ENCODE results near the gene GRB10. TPM values are rescaled to one million over a fixed set of nuclear protein-coding genes. Genes with fewer than 3 reads are reported as not detected.

The GRB10 gene
- total and polyA plus RNA-seq, 2 experiments from 2014 or later, result 35.0 to 154 TPM

DNA sequence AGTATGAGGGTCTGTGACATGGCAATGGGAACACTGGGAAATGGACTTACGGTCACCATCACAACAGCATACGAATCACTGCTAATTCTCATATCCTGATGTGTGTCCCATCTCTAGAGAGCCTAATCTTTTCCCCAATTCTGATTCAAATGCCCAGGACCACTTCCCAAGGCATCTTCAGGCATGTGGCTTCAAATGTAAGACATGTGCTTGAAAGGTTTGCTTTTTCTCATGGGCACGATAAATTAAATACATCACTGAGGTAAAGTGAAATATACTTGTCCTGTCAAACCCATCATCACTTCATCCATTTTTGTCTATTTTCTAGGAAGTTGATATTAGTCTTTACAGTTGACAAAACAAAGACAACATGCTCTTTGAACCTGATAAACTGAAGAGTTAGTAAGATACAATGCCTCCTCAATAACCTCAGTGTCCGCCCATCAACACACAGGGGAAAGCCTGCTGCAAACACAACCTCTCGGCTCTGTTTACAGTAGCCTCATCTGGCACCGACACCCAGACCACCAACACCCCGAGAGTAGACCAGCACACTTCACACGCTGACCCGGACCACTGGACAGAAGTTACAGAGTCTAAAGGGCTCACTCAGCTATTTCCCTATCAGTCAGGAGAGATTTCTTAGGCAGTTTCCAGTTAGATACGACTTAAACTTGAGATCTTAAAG, 24.8 kb downstream of the GRB10 start:
- Histone ChIP-seq H3K36me3 (ENCODE audit: insufficient read depth) (no peaks in the 10 kb centered on the region), H3K27me3 (ENCODE audit: insufficient read depth) (no peaks in the 10 kb centered on the region), H3K27ac (ENCODE audit: low read depth) (no peak overlapping the region), H3K4me2 (no peak overlapping the region), H3K9me2 (ENCODE audit: insufficient read depth) (peaks cover 7% of the 10 kb centered on the region; the same call in 1 of the 2 replicates), H3K4me1 (ENCODE audit: insufficient read depth) (peaks cover 30% of the 10 kb centered on the region), H2AFZ (no peak overlapping the region), H4K20me1 (replicated peaks; ENCODE audit: insufficient read depth) (peaks cover 67% of the 10 kb centered on the region), H3K4me3 (no peak overlapping the region), H3F3A (replicated peaks; ENCODE audit: low read depth) (no peaks in the 10 kb centered on the region), H3K79me2 (replicated peaks; ENCODE audit: insufficient read depth) (peaks cover 100% of the 10 kb centered on the region)
- Mint-ChIP-seq H3K4me3 (no peak overlapping the region), H3K27ac (no peak overlapping the region), H3K9me3 (no peaks in the 10 kb centered on the region), H3K27me3 (ENCODE audit: insufficient read depth, low read depth, poor library complexity) (peaks cover 3% of the 10 kb centered on the region), H3K4me1 (peaks cover 38% of the 10 kb centered on the region), H3K36me3 (ENCODE audit: low read depth) (peaks cover 45% of the 10 kb centered on the region)
- DNase-seq (ENCODE audit: low spot score) (no peak), ATAC-seq (no peak)
- TF ChIP-seq, protein P1, sequence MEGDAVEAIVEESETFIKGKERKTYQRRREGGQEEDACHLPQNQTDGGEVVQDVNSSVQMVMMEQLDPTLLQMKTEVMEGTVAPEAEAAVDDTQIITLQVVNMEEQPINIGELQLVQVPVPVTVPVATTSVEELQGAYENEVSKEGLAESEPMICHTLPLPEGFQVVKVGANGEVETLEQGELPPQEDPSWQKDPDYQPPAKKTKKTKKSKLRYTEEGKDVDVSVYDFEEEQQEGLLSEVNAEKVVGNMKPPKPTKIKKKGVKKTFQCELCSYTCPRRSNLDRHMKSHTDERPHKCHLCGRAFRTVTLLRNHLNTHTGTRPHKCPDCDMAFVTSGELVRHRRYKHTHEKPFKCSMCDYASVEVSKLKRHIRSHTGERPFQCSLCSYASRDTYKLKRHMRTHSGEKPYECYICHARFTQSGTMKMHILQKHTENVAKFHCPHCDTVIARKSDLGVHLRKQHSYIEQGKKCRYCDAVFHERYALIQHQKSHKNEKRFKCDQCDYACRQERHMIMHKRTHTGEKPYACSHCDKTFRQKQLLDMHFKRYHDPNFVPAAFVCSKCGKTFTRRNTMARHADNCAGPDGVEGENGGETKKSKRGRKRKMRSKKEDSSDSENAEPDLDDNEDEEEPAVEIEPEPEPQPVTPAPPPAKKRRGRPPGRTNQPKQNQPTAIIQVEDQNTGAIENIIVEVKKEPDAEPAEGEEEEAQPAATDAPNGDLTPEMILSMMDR (conservative IDR thresholded peaks at IDR 0.05; ENCODE audit: low read depth in 2 of 2), result no peak
- no peak for TF ChIP-seq STAT1 (IDR thresholded peaks at IDR 0.05; ENCODE audit: unreplicated experiment)
- no peak for TF ChIP-seq ZNF114 (CRISPR knock-in tag; IDR thresholded peaks at IDR 0.05)
- TF ChIP-seq, protein P2, sequence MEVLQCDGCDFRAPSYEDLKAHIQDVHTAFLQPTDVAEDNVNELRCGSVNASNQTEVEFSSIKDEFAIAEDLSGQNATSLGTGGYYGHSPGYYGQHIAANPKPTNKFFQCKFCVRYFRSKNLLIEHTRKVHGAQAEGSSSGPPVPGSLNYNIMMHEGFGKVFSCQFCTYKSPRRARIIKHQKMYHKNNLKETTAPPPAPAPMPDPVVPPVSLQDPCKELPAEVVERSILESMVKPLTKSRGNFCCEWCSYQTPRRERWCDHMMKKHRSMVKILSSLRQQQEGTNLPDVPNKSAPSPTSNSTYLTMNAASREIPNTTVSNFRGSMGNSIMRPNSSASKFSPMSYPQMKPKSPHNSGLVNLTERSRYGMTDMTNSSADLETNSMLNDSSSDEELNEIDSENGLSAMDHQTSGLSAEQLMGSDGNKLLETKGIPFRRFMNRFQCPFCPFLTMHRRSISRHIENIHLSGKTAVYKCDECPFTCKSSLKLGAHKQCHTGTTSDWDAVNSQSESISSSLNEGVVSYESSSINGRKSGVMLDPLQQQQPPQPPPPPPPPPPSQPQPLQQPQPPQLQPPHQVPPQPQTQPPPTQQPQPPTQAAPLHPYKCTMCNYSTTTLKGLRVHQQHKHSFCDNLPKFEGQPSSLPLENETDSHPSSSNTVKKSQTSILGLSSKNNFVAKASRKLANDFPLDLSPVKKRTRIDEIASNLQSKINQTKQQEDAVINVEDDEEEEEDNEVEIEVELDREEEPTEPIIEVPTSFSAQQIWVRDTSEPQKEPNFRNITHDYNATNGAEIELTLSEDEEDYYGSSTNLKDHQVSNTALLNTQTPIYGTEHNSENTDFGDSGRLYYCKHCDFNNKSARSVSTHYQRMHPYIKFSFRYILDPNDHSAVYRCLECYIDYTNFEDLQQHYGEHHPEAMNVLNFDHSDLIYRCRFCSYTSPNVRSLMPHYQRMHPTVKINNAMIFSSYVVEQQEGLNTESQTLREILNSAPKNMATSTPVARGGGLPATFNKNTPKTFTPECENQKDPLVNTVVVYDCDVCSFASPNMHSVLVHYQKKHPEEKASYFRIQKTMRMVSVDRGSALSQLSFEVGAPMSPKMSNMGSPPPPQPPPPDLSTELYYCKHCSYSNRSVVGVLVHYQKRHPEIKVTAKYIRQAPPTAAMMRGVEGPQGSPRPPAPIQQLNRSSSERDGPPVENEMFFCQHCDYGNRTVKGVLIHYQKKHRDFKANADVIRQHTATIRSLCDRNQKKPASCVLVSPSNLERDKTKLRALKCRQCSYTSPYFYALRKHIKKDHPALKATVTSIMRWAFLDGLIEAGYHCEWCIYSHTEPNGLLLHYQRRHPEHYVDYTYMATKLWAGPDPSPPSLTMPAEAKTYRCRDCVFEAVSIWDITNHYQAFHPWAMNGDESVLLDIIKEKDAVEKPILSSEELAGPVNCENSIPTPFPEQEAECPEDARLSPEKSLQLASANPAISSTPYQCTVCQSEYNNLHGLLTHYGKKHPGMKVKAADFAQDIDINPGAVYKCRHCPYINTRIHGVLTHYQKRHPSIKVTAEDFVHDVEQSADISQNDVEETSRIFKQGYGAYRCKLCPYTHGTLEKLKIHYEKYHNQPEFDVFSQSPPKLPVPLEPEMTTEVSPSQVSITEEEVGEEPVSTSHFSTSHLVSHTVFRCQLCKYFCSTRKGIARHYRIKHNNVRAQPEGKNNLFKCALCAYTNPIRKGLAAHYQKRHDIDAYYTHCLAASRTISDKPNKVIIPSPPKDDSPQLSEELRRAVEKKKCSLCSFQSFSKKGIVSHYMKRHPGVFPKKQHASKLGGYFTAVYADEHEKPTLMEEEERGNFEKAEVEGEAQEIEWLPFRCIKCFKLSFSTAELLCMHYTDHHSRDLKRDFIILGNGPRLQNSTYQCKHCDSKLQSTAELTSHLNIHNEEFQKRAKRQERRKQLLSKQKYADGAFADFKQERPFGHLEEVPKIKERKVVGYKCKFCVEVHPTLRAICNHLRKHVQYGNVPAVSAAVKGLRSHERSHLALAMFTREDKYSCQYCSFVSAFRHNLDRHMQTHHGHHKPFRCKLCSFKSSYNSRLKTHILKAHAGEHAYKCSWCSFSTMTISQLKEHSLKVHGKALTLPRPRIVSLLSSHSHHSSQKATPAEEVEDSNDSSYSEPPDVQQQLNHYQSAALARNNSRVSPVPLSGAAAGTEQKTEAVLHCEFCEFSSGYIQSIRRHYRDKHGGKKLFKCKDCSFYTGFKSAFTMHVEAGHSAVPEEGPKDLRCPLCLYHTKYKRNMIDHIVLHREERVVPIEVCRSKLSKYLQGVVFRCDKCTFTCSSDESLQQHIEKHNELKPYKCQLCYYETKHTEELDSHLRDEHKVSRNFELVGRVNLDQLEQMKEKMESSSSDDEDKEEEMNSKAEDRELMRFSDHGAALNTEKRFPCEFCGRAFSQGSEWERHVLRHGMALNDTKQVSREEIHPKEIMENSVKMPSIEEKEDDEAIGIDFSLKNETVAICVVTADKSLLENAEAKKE (CRISPR knock-in tag; IDR thresholded peaks at IDR 0.05), result no peak
- TF ChIP-seq JUNB (IDR thresholded peaks at IDR 0.05; ENCODE audit: unreplicated experiment), result no peak
- no peak for TF ChIP-seq POLR2AphosphoS5 (IDR thresholded peaks at IDR 0.05; ENCODE audit: low read depth)
- TF ChIP-seq EZH2 (IDR thresholded peaks at IDR 0.05; ENCODE audit: low read depth, unreplicated experiment), result no peak
- TF ChIP-seq CREB1 (CRISPR knock-in tag; IDR thresholded peaks at IDR 0.05; ENCODE audit: low read depth), result no peak
- no peak for TF ChIP-seq ZNF331 (CRISPR knock-in tag; IDR thresholded peaks at IDR 0.05; ENCODE audit: low read depth)
- no peak for TF ChIP-seq NANOG (IDR thresholded peaks at IDR 0.05; ENCODE audit: borderline replicate concordance)
- no peak for TF ChIP-seq EZH2phosphoT487 (IDR thresholded peaks at IDR 0.05; ENCODE audit: unreplicated experiment)
- TF ChIP-seq, protein P3, sequence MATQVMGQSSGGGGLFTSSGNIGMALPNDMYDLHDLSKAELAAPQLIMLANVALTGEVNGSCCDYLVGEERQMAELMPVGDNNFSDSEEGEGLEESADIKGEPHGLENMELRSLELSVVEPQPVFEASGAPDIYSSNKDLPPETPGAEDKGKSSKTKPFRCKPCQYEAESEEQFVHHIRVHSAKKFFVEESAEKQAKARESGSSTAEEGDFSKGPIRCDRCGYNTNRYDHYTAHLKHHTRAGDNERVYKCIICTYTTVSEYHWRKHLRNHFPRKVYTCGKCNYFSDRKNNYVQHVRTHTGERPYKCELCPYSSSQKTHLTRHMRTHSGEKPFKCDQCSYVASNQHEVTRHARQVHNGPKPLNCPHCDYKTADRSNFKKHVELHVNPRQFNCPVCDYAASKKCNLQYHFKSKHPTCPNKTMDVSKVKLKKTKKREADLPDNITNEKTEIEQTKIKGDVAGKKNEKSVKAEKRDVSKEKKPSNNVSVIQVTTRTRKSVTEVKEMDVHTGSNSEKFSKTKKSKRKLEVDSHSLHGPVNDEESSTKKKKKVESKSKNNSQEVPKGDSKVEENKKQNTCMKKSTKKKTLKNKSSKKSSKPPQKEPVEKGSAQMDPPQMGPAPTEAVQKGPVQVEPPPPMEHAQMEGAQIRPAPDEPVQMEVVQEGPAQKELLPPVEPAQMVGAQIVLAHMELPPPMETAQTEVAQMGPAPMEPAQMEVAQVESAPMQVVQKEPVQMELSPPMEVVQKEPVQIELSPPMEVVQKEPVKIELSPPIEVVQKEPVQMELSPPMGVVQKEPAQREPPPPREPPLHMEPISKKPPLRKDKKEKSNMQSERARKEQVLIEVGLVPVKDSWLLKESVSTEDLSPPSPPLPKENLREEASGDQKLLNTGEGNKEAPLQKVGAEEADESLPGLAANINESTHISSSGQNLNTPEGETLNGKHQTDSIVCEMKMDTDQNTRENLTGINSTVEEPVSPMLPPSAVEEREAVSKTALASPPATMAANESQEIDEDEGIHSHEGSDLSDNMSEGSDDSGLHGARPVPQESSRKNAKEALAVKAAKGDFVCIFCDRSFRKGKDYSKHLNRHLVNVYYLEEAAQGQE (IDR thresholded peaks at IDR 0.05; ENCODE audit: unreplicated experiment), result no peak
- TF ChIP-seq, protein P4, sequence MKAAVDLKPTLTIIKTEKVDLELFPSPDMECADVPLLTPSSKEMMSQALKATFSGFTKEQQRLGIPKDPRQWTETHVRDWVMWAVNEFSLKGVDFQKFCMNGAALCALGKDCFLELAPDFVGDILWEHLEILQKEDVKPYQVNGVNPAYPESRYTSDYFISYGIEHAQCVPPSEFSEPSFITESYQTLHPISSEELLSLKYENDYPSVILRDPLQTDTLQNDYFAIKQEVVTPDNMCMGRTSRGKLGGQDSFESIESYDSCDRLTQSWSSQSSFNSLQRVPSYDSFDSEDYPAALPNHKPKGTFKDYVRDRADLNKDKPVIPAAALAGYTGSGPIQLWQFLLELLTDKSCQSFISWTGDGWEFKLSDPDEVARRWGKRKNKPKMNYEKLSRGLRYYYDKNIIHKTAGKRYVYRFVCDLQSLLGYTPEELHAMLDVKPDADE (IDR thresholded peaks at IDR 0.05), result no peak

Data from GM23338 (cell line).